HG03457 (cell line): Measurements from ENCODE around the gene NAT16.
A peak's percentile ranks its signal among the peaks of the same experiment; 100 is the strongest.
"Not testable (repeated sequence)": the region's sequence is repeated elsewhere in the genome, so short reads cannot be mapped to it uniquely, and the experiment has no call there.

Experiments used
- ATAC-seq: cut with Tn5 transposase; IDR thresholded peaks from one replicate; pipeline ENCODE4 v1.9.1; 2021; ENCODE audit warnings: moderate number of reproducible peaks; ENCODE audit not compliant: unreplicated experiment

NAT16 gene

DNA sequence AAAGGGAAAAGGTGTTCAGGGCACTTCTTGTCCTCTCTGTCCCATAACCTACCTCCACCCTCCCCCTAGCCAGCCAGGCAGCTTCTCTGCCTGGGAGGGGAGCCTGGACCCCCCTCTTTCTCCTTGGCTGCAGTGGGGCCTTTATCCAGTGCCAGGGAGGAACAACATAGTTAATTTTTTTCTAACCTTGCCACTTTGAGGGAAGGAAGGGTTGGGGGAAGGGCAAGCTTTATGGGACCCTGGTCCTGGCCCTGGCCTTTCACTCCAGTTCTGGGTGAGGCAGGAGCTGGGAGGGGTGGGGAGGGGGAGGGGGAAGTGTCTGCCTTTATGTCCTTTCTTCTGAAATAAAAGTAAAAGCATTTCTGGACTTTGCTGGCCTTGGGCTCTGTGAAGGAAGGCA lies 19.2 kb downstream of the NAT16 start:
- no peak for ATAC-seq

DNA sequence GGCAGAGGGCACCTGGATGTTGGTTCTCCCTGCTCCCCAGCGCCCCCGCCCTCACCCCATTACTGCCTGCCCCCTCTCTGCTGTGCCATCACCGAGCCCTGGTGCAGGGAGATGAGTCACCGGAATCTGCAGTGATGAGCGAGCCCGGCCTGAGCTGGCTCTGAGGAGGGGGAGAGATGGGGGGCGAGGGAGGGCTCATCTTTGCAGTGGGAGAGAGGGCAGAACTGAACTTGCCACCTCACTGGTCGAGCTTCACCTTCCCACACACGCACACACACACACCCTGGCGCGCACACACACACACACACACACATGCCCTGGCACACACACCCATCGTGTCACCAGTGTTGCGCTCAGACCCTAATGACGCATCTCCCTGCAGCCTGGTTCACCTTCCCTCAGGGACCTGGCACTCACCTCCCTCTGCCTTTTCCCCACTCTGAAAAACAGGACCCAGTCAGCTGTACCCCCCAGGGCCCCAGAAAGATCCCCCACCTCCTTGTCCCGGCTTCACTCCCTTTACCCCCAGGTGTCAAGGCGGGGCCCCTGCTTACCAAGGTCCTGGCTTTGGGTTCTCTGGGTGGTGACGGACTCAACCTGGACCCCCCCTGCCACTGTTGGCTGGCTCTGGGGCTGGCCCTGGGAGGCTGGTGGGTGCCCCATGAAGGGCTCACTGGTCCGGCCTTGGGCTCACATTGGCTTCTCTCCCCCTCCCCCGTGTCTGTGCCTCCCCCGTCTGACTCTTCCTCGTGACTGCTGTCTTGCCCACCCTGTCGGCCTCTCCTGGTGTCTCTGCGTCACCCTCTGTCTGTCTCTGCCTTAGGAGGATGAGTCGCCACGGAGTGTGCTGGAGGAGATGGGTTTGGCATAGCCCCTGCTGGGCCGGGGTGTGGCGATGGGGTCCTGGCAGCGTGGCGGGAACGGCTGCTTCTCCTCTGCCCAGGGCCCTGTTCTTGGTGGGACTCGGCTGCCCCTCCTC lies 20.1 kb downstream of the NAT16 start:
- no peak for ATAC-seq

DNA sequence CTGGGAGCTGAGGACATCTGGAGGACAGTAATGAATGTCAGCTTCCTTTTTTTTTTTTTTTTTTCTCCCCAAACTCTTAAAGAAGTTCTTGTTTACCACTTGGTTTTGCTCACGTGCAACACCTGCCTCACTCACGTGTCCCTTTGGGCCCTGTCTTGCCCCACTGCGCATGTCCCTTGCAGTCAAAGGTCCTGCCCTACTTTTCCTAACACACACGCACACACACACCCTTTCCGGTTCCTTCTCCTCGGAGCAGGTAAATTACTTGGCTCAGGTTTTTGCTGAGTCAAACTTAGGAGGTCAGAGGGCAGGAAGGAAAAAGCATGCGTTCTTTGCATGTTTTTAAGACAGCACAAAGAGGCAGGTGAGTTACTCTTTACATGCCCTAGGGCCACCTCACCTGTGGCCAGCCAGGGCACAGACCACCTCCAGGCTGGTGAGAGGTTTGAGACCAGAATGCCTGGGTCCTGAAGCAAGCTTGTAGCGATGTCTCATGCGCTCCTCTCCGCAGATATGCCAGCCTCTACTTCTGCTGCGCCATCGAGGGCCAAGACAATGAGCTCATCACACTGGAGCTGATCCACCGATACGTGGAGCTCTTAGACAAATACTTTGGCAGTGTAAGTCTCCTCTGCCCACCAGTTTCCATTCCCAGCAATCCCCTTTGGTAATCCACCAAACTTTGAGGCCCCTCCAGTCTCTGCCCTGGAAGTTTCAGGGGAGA lies 23.1 kb downstream of the NAT16 start:
- ATAC-seq: no peak

DNA sequence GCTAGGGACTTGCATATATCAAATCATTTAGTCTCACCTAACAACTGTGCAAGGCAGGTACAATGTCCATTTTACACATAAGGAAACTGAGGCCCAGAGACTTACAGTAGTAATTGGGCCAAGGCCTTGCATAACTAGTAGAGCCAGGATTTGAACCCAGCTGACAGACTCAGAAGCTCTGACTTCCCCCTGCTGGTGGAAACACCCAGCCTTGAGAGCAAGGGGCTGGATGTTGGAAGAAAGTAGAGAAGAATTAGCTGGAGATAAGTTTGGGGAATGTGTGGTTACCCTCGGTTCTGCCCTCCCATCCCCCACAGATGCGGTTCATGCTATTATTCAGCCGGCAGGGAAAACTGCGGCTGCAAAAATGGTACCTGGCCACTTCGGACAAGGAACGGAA lies 23.8 kb downstream of the NAT16 start:
- ATAC-seq: no peak

DNA sequence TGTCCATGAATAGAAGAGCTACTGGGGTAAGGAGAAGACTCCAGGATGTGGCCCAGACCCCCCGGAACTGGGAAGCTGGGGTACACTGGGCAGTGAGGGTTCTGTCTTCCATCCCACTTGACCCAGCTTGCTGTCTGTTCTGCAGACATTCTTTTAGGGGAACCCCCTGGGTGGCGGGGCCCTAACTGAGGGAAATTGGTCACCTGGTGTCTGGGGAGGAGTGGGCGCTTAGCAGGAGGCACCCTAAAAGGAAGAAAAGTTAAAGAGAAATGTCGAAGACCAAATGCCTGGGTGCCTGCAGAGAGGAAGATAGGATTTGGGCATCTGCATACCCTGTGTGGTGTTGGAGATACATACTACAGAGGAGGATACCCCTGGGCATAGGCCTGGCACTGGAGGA lies 24.8 kb downstream of the NAT16 start:
- ATAC-seq: no peak

DNA sequence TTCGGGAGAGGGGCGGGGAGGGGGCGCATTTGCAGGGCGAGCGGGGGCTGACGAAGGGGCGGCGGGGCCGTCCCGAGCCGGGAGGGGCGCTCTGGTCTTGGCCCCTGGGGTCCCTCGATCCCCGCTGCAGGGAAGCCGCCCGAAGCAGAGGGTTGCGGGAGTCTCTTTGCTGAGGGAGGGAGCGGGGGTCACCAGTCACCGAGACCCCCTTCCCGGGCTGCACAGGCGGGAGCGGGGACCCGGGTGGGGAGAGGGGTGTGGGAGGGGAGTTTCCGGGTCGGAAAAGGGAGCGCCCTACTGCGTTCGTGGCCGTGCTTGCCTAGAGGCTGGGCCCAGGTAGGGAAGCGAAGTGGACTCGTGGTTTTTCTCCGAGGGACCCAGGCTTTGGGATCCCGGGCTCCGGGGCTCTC lies 25.4 kb downstream of the NAT16 start:
- peak; percentile 13 for ATAC-seq

DNA sequence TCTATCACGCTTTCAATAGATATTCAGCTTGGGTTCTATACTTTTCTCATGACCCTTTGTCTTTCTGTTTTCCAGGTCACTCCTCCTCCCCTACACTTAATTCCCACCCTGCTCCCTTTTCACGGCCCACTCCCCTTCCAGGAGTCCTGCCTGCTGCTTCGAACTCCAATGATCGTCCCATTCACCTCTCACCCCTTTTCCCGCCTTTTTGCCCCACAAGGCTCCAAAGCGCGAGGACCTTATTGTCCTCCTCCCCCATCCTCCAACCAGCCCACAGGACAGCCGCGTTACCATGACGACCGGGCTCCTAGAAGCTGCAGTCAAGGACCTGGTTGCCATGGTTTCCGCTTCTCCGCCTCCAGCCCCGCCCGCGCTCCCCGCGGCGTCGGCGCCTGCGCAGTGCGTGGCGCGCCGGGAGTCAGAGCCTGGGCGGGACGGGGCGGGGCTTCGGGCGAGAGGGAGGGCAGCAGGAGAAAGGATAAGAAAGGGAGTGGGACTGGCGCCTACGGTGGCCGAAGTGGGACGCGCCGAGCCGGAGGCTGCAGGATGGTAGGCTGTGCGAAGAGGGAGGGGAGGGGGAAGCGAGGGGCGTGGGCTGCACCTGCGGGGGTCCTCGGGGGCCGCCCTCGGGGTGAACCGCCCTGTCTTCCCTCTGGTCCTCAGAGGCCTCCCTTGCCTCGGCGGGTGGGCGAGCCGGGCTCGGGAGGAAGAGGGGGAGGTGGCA lies 26.0 kb downstream of the NAT16 start, which contains the start of gene AP1S1:
TSS of gene AP1S1 (plus strand) at position 508 of the 724 bp plus-strand sequence. CDS start at position 547, 39 bp downstream.
- peak; percentile 64 for ATAC-seq

DNA sequence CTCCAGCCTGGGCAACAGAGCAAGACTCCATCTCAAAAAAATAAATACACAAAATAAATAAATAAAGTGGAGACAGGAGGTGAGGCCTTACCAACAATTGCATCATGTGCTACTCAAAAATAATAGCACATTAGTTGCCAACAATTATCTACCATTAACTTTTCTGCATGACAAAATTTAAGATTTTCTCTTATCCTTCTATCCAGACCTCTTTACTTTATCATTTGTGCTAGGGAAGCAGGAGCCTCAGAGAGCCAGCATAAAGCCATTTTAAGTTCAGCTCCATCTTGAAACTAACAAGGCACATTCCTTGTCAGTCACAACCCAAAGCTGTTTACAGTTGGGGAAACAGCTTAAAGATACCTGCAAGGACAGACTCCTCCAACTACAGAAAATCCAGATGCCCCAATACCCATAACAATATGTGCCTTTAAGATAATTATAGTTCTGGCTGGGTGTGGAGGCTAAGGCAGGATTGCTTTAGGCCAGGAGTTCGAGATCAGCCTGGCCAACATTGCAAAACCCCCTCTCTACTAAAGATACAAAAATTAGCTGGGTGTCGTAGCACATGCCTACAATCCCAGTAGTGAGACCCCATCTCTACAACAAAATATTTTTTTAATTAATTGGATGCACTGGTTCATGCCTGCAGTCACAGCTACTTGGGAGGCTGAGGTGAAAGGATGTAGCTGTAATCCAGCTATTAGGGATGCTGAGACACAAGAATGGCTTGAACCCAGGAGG lies 28.0 kb downstream of the NAT16 start:
- no peak for ATAC-seq

DNA sequence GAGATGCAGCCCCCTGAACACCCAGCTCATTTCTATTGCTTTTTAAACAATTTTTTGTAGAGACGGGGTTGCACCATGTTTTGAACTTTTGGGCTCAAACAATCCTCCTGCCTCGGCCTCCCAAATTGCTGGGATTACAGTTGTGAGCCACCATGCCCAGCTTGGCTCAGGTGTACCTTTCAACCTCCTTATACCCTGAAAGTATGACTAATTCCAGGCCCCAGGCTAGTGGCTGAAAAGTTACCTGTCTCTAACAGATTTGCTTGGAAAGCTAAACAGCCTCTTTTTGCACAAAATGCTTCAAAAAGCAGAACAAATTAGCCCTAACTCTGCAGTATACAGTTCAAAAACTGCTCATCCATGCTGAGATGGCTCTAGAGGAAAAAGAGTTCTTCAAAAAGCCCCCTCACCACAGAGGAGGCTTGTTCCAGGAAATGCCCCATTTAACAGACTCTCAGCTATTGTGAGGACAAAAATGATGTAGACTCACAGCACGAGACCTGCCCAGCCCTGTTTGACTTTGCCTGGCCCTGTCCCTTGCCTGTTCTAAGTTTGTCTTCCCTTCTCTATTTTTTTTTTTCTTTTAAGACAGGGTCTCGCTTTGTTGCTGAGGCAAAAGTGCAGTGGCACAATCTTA lies 39.2 kb downstream of the NAT16 start:
- ATAC-seq: no peak

DNA sequence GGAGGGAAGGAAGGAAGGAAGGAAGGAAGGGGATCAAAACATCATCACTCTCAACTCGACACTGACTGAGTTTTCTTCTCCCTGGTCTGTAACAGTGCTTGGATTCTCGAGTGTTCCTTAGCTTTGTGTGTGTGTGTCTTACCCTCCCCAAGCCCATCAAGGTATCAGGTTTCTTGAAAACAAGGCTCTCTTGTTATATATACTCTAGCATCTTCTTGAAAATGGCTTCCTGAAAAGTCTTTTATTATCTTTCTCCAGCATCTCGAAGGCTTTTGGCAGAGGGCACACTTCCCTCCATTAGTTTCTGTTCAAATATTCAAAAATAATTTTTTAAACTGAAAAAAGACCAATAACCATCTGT lies 39.8 kb downstream of the NAT16 start:
- no peak for ATAC-seq

DNA sequence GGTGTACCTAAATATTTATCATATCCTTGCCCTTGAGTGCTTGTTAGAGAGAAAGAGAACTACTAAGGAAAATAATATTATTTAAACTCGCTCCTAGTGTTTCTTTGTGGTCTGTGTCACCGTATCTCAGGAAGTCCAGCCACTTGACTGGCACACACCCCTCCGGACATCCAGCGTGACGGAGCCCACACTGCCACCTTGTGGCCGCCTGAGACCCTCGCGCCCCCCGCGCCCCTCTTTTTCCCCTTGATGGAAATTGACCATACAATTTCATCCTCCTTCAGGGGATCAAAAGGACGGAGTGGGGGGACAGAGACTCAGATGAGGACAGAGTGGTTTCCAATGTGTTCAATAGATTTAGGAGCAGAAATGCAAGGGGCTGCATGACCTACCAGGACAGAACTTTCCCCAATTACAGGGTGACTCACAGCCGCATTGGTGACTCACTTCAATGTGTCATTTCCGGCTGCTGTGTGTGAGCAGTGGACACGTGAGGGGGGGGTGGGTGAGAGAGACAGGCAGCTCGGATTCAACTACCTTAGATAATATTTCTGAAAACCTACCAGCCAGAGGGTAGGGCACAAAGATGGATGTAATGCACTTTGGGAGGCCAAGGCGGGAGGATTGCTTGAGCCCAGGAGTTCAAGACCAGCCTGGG lies 41.8 kb downstream of the NAT16 start:
- ATAC-seq: no peak

DNA sequence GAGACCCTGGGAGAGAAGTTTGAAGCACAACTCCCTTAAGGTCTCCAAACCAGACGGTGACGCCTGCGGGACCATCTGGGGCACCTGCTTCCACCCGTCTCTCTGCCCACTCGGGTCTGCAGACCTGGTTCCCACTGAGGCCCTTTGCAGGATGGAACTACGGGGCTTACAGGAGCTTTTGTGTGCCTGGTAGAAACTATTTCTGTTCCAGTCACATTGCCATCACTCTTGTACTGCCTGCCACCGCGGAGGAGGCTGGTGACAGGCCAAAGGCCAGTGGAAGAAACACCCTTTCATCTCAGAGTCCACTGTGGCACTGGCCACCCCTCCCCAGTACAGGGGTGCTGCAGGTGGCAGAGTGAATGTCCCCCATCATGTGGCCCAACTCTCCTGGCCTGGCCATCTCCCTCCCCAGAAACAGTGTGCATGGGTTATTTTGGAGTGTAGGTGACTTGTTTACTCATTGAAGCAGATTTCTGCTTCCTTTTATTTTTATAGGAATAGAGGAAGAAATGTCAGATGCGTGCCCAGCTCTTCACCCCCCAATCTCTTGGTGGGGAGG lies 42.4 kb downstream of the NAT16 start:
- ATAC-seq: no peak

DNA sequence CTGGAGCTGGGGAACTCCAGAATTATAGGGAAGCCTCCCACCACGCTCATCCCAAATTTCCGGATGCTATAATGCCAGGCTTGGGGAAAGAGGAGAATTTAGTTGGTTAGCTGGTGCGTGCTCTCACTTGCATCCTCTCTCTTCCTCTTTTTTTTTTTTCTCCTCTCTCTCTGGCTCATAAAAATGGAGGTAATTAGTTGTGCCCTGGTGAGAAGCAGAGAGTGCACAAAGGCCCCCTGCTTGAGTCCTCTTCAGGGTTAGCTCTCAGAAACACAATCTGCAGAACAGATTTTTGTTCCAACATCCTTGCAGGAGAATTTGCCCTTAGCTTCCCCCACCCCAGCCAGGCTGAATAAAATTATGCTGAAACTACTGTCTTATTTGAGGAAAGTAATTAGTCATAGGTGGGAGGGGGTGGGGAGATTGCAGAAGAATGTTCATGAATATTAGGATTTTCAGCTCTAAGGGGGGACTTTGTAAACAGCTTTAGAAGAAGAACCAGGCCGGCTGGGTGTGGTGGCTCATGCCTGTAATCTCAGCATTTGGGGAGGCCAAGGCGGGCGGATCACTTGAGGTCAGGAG lies 45.6 kb downstream of the NAT16 start:
- ATAC-seq: no peak

DNA sequence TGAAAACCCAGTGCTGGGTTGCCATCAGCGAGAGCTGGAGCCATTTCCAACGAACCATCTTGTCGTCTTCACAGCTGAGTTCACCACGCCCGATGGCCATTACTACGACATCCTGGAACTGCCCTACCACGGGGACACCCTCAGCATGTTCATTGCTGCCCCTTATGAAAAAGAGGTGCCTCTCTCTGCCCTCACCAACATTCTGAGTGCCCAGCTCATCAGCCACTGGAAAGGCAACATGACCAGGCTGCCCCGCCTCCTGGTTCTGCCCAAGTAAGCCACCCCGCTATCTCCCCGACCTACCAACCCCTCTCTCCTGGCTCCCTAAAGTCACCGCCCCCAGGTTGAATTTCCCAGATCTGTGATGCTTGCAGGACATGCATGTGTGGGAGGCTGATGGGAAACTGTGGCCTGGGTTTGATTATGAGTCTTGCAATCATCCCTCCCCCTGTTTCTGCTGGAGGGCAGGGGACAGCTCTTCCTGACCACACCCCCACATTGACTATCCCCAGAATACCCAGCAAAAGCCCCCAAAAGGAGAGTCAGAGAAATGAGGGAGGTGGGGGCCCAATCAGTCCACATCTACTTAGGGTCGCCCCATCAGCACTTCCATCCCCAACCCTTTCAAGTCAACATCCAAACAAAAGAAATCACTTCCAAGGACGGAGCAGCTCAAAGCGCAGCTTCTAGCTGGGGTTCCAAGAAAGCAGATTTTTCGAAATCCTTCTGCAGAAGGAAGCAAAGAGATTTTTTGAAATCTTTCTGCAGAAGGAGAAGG lies 46.3 kb downstream of the NAT16 start:
- no peak for ATAC-seq

DNA sequence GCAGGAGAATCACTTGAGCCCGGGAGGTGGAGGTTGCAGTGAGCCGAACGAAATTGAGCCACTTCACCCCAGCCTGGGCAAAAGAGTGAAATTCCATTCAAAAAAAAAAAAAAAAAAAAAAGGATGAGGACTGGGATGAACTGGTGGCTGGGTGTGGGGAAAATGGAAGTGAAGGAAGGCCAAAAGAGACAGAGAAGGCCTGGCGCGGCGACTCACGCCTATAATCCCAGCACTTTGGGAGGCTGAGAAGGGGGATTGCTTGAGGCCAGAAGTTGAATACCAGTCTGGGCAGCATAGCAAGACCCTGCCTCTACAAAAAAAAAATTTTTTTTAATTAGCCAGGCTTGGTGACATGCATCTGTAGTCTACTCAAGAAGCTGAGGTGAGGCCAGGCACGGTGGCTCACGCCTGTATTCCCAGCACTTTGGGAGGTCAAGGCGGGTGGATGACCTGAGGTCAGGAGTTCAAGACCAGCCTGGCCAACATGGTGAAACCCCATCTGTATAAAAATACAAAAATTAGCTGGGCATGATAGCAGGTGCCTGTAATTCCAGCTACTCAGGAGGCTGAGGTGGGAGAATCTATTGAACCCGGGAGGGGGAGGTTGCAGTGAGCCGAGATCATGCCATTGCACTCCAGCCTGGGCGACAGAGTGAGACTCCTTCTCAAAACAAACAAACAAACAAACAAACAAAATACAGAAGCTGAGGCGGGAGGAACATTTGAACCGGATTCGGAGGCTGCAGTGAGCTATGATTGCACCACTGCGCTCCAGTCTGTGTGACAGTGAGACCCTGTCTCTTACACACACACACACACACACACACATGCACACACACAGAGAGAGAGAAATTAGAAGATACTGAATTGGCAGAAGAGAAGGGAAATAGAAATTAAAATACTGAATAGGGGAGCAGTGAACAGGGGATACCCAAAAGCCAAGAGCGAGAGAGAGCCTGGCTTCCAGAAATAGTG lies 47.2 kb downstream of the NAT16 start:
- ATAC-seq: not testable (repeated sequence)

DNA sequence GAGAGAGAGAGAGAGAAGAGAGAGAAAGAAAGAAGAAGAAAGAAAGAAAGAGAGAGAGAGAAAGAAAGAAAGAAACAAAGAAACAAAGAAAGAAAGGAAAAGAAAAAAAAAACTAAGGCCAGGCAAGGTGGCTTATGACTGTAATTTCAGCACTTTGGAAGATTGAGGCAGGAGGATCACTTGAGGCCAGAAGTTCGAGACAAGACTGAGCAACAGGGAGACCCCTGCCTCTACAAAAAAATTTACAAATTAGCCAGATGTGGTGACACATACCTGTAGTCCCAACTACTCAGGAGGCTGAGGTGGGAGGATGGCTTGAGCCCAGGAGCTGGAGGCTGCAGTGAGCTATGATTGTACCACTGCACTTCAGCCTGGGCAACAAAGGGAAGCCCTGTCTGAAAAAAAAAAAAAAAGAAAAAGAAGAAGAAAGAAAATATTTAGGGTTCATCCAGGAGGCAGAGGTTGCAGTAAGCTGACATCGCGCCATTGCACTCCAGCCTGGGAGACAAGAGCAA lies 50.4 kb downstream of the NAT16 start:
- ATAC-seq: no peak
